CD4-positive, alpha-beta T cell treated with Interleukin-12 subunit alpha and Interleukin-12 subunit beta, for 1 hour (primary cell): ENCODE data around the gene ZNF792.
"Not testable (repeated sequence)": the region's sequence is repeated elsewhere in the genome, so short reads cannot be mapped to it uniquely, and the experiment has no call there.

Source experiments
- DNase-seq: peaks from one replicate; pipeline ENCODE4 v3.0.0-alpha.2; 2020

Gene ZNF792

DNA sequence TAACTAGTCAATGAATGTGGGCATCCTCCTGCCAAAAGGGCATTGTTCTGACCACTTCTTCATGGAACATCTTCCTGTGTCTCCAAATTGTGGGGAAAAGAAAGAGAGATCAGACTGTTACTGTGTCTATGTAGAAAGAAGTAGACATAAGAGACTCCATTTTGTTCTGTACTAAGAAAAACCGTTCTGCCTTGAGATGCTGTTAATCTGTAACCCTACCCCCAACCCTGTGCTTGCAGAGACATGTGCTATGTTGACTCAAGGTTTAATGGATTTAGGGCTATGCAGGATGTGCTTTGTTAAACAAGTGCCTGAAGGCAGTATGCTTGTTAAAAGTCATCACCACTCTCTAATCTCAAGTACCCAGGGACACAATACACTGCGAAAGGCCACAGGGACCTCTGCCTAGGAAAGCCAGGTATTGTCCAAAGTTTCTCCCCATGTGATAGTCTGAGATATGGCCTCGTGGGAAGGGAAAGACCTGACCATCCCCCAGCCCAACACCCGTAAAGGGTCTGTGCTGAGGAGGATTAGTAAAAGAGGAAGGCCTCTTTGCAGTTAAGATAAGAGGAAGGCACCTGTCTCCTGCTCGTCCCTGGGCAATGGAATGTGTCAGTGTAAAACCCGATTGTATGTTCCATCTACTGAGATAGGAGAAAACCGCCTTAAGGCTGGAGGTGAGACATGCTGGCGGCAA is 43.8 kb downstream of the ZNF792 start:
- not testable (repeated sequence) for DNase-seq

DNA sequence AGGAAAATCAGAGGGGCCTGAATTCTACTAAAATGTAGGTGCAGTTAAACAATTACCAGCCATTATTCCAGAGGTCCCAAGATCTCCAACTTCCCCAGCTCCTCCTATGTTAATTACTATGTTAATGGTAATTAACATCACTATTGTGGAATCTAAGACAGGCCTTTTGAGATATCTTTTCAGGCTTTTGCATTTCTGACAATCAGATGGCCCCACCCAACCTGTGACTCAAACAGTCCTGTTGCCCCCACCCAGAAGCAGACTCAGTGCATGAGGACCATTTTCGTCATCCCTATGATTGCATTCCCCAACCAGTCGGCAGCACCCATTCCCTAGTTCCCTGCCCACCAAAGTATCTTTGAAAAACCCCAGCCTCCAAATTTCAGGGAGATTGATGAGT is 45.8 kb downstream of the ZNF792 start:
- DNase-seq: no peak

DNA sequence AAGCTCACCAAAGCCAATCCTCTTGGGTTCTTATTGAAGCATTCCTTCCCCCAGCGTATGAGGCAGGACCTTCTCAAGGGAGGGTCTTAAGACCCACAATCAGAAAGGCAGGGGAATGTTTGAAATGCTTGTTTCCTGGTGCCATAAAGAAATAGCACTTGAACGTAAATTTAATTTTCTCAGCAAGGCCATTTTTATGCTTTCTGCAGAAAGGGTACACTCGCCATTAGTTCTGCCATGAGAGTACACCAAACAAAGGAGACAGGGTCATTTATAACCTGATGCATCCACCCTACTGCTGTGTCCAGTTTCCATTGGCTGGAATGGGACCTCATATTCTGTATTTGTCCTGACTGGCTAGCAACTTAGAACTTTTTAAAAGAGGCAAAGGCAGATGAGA is 46.9 kb downstream of the ZNF792 start:
- DNase-seq: not testable (repeated sequence)

DNA sequence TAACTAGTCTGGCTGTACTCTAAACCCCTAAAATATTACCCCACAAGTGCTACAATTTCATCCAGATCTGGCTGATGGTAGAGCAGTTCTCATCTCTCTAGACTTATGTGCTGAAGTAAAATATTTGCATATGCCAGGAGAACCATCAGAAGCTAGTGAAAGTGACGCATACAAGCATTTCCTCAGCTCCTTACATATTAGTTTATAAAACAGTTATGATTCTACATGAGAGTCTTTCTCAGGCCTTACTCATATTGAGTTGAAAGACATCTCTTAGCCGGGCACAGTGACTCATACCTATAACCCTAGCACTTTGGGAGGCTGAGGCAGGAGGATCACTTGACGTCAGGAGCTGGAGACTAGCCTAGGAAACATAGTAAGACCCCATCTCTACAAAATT is 53.3 kb downstream of the ZNF792 start:
- DNase-seq: no peak
